AG09319 (cell line): Measurements from ENCODE around the gene SLTM.
"Not testable (repeated sequence)": the region's sequence is repeated elsewhere in the genome, so short reads cannot be mapped to it uniquely, and the experiment has no call there.

ENCODE experiments used
- DNase-seq: peaks from one replicate; pipeline ENCODE4 v3.0.0-alpha.2; 2010; ENCODE audit warnings: low read depth; ENCODE audit errors: extremely low read depth
- CTCF ChIP-seq: IDR thresholded peaks from 2 replicates; pipeline ENCODE4 v1.5.1; 2011; ENCODE audit warnings: low read depth, mild to moderate bottlenecking, inconsistent platforms, low read length, moderate library complexity

SLTM gene

DNA sequence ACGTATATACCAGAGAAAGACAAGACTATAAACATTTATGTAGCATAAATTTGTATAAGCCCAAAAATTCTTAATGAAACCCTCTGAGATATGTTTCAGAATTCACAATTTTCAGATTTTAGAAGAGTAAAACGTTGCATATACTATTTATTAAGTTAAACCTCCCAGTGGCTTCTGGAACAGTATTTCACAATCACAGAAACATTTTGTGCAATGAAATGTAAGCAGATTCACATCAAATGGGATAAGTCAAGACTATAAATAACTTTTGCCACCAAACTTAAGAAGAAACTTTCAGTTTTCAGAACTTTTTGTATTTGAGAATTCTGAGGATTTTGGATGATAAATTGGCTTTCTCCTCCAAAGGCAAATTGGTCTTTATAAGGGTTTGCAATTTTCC is 9.2 kb downstream of the SLTM start:
- TF ChIP-seq CTCF: no peak
- no peak for DNase-seq

- TF ChIP-seq CTCF: no peak
- DNase-seq: no peak
Measured at GRCh38 chr15:58923696-58924300, 9.7 kb downstream of the SLTM start.

- no peak for TF ChIP-seq CTCF
- no peak for DNase-seq
Measured at GRCh38 chr15:58923284-58923683, 10.2 kb downstream of the SLTM start.

- no peak for TF ChIP-seq CTCF
- no peak for DNase-seq
Measured at GRCh38 chr15:58921267-58921790, 12.2 kb downstream of the SLTM start.

GRCh38 chr15:58920447-58920846 is 13.0 kb downstream of the SLTM start:
- DNase-seq: not testable (repeated sequence)

DNA sequence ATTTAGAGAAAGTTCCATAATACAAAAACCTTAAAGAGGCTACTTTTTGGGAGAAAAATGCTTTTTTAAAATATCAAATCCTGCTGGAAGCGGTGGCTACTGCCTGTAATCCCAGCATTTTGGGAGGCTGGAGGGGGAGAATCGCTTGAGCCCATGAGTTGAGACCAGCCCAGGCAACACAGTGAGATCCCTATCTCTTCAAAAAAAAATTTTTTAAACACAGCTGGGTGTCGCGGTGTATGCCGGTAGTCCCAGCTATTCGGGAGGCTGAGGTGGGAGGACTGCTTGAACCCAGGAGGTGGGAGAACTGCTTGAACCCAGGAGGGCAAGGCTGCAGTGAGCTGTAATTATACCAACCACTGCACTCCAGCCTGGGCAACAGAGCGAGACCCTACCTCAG is 14.2 kb downstream of the SLTM start:
- DNase-seq: no peak
- TF ChIP-seq CTCF: no peak

DNA sequence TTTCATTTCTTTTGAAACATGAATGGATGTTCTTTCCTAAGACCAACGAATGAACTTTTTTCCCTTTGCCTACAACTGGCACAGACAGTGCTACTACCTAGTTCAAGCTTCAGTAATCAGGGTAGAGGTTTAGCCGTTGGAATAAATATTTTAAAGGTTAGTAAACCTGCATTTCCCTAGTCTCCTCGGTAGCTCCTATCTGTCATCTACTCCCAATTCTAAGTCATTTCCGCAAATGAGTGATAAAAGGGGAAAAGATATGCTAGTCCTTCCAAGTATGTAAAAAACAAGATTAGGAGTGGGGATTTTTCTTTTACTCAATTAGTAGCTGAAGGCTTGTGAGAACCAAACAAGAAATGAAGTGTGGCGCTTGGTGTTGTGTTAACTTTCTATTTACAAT is 15.2 kb downstream of the SLTM start:
- no peak for DNase-seq
- TF ChIP-seq CTCF: no peak

GRCh38 chr15:58917613-58918129 is 15.8 kb downstream of the SLTM start:
- DNase-seq: not testable (repeated sequence)
